T-helper 17 cell (primary cell): ENCODE measurements around the gene LSS. TPM values are rescaled to one million over a fixed set of nuclear protein-coding genes. Genes with fewer than 3 reads are reported as not detected.
A peak's percentile ranks its signal among the peaks of the same experiment; 100 is the strongest.

Source experiments
- ATAC-seq: fragments of 150-1000 bp; cut with Tn5 transposase; 2 replicates; pipeline ENCODE4 v1.10.0; 2021; ENCODE audit warnings: mild to moderate bottlenecking, moderate library complexity
- DNase-seq, 3 donors: peaks; one replicate each; pipeline versions ENCODE4 v3.0.0 to v3.0.0-alpha.2; 2020 to 2021
- H3K9me3 ChIP-seq: one replicate; pipeline ENCODE4 v1.7.0; 2013; ENCODE audit warnings: low read length, mild to moderate bottlenecking; ENCODE audit not compliant: control insufficient read depth, poor library complexity, severe bottlenecking
- H3K27ac Mint-ChIP-seq: one replicate; pipeline ENCODE4 v1.8.0; 2022; ENCODE audit warnings: mild to moderate bottlenecking, moderate library complexity, mixed read lengths
- H3K27me3 Mint-ChIP-seq: one replicate; pipeline ENCODE4 v1.8.0; 2022; ENCODE audit warnings: mixed read lengths
- H3K36me3 Mint-ChIP-seq: one replicate; pipeline ENCODE4 v1.8.0; 2022; ENCODE audit warnings: low read depth, mixed read lengths
- H3K4me1 Mint-ChIP-seq: one replicate; pipeline ENCODE4 v1.8.0; 2022; ENCODE audit warnings: mild to moderate bottlenecking, mixed read lengths
- H3K4me3 Mint-ChIP-seq: one replicate; pipeline ENCODE4 v1.8.0; 2022; ENCODE audit warnings: mild to moderate bottlenecking, moderate library complexity, mixed read lengths
- total RNA-seq, 4 donors: library from RNA in 2 of 4; stranded (reverse) in 2 of 4; gene quantifications; one replicate each; pipeline ENCODE4 v1.2.3 and lab custom pipeline; 2022 to 2026

Gene LSS
- total RNA-seq, 2 donors from 2014 or later: 31.1 to 36.8 TPM

- Mint-ChIP-seq H3K4me3 (no peak within 1 kb of the TSS), H3K36me3 (no peaks in the 10 kb centered on the region), H3K27me3 (no peaks in the 10 kb centered on the region), H3K27ac (peak within 1 kb of the TSS; percentile 60), H3K4me1 (no peaks in the 10 kb centered on the region)
- DNase-seq (no peak), ATAC-seq (no peak)
- no peaks in the 10 kb centered on the region for H3K9me3 ChIP-seq
These were observed 72.8 kb downstream of the LSS start, which contains the start of gene FTCD for GRCh38 chr21:46155514-46156377. TSS of gene FTCD (minus strand) at chr21:46155579. CDS start at chr21:46155523, 56 bp downstream.

- DNase-seq: no peak
- no peak overlapping the region for H3K27ac Mint-ChIP-seq
These were observed 73.5 kb downstream of the LSS start for GRCh38 chr21:46154955-46155513.

GRCh38 chr21:46154155-46154954 is 74.2 kb downstream of the LSS start:
- Mint-ChIP-seq H3K27me3 (no peaks in the 10 kb centered on the region), H3K27ac (no peak overlapping the region), H3K36me3 (no peaks in the 10 kb centered on the region), H3K4me1 (no peaks in the 10 kb centered on the region), H3K4me3 (no peak overlapping the region)
- no peak for DNase-seq
- no peaks in the 10 kb centered on the region for H3K9me3 ChIP-seq
- ATAC-seq: no peak

More at GRCh38 chr21:46154955-46155513, 73.5 kb downstream of the LSS start:
- H3K36me3 Mint-ChIP-seq: no peaks in the 10 kb centered on the region
- no peak for ATAC-seq
- no peak overlapping the region for H3K4me3 Mint-ChIP-seq
- no peaks in the 10 kb centered on the region for H3K9me3 ChIP-seq
- no peaks in the 10 kb centered on the region for H3K4me1 Mint-ChIP-seq
- no peaks in the 10 kb centered on the region for H3K27me3 Mint-ChIP-seq

- Mint-ChIP-seq H3K27me3 (no peaks in the 10 kb centered on the region), H3K27ac (no peak overlapping the region)
- peak in 1 of 3 donors; percentile 26 for DNase-seq
These were observed 75.1 kb downstream of the LSS start for GRCh38 chr21:46153247-46154154.

GRCh38 chr21:46152927-46153246 is 75.7 kb downstream of the LSS start:
- H3K4me3 Mint-ChIP-seq: no peak overlapping the region
- DNase-seq: no peak
- peak; percentile 16 for ATAC-seq
- H3K27ac Mint-ChIP-seq: no peak overlapping the region
- no peaks in the 10 kb centered on the region for H3K27me3 Mint-ChIP-seq
- H3K4me1 Mint-ChIP-seq: no peaks in the 10 kb centered on the region
- no peaks in the 10 kb centered on the region for H3K9me3 ChIP-seq
- no peaks in the 10 kb centered on the region for H3K36me3 Mint-ChIP-seq

More at GRCh38 chr21:46153247-46154154, 75.1 kb downstream of the LSS start:
- peak; percentile 57 for ATAC-seq
- no peaks in the 10 kb centered on the region for H3K9me3 ChIP-seq
- Mint-ChIP-seq H3K36me3 (no peaks in the 10 kb centered on the region), H3K4me1 (no peaks in the 10 kb centered on the region), H3K4me3 (peak overlapping the region; percentile 25)

GRCh38 chr21:46151989-46152926 is 76.3 kb downstream of the LSS start:
- Mint-ChIP-seq H3K4me3 (no peak overlapping the region), H3K4me1 (no peaks in the 10 kb centered on the region), H3K27ac (no peak overlapping the region), H3K27me3 (no peaks in the 10 kb centered on the region), H3K36me3 (no peaks in the 10 kb centered on the region)
- no peaks in the 10 kb centered on the region for H3K9me3 ChIP-seq
- ATAC-seq: no peak
- DNase-seq: no peak

- no peak overlapping the region for H3K4me3 Mint-ChIP-seq
- DNase-seq: no peak
- ATAC-seq: no peak
These were observed 77.1 kb downstream of the LSS start for GRCh38 chr21:46151261-46151988.

GRCh38 chr21:46150491-46151121 is 78.0 kb downstream of the LSS start:
- no peaks in the 10 kb centered on the region for H3K4me1 Mint-ChIP-seq
- H3K36me3 Mint-ChIP-seq: no peaks in the 10 kb centered on the region
- no peaks in the 10 kb centered on the region for H3K27me3 Mint-ChIP-seq
- H3K4me3 Mint-ChIP-seq: no peak overlapping the region
- H3K9me3 ChIP-seq: no peaks in the 10 kb centered on the region
- no peak overlapping the region for H3K27ac Mint-ChIP-seq
- peak in 1 of 3 donors; percentile 6 for DNase-seq
- ATAC-seq: no peak

More at GRCh38 chr21:46151261-46151988, 77.1 kb downstream of the LSS start:
- H3K4me1 Mint-ChIP-seq: no peaks in the 10 kb centered on the region
- no peaks in the 10 kb centered on the region for H3K36me3 Mint-ChIP-seq
- H3K27ac Mint-ChIP-seq: no peak overlapping the region
- H3K9me3 ChIP-seq: no peaks in the 10 kb centered on the region
- no peaks in the 10 kb centered on the region for H3K27me3 Mint-ChIP-seq

GRCh38 chr21:46150073-46150472 is 78.5 kb downstream of the LSS start:
- Mint-ChIP-seq H3K4me1 (no peaks in the 10 kb centered on the region), H3K36me3 (no peaks in the 10 kb centered on the region), H3K4me3 (no peak overlapping the region), H3K27me3 (no peaks in the 10 kb centered on the region), H3K27ac (no peak overlapping the region)
- DNase-seq (peak in 1 of 3 donors; percentile 5), ATAC-seq (no peak)
- H3K9me3 ChIP-seq: no peaks in the 10 kb centered on the region

- H3K9me3 ChIP-seq: no peaks in the 10 kb centered on the region
- ATAC-seq: no peak
- Mint-ChIP-seq H3K36me3 (no peaks in the 10 kb centered on the region), H3K4me3 (no peak overlapping the region), H3K27me3 (no peaks in the 10 kb centered on the region), H3K4me1 (peaks cover 3% of the 10 kb centered on the region), H3K27ac (peak overlapping the region; percentile 37)
- peak in 1 of 3 donors; percentile 4 for DNase-seq
These were observed 79.2 kb downstream of the LSS start for GRCh38 chr21:46149205-46149901.
